Ovary (tissue), 9 donors: ENCODE measurements around the gene HNRNPK. TPM values are rescaled to one million over a fixed set of nuclear protein-coding genes. Genes with fewer than 3 reads are reported as not detected.

Experiments
- DNase-seq, 5 donors: peaks; one replicate each; pipeline ENCODE4 v3.0.0-alpha.2; 2019 to 2020
- H3K27ac ChIP-seq, 2 donors: fragments of 200-600 bp; one replicate each; pipeline versions ENCODE4 v1.5.1 to v1.8.0; 2019 to 2022
- H3K27me3 ChIP-seq: fragments of 200-600 bp; one replicate; pipeline ENCODE4 v1.8.0; 2022
- H3K36me3 ChIP-seq: fragments of 200-600 bp; sonication (generic); one replicate; pipeline ENCODE4 v1.5.1; 2019
- H3K4me1 ChIP-seq: one replicate; pipeline ENCODE4 v1.8.1; 2013; ENCODE audit warnings: mild to moderate bottlenecking, moderate library complexity; ENCODE audit not compliant: insufficient read depth
- H3K4me3 ChIP-seq: fragments of 200-600 bp; sonication (generic); one replicate; pipeline ENCODE4 v1.5.1; 2017
- H3K9me3 ChIP-seq, 2 donors: fragments of 200-600 bp in 1 of 2; sonication (generic) in 1 of 2; one replicate each; pipeline versions ENCODE4 v1.5.1 to v1.8.1; 2013 to 2019; ENCODE audit warnings: mild to moderate bottlenecking in 1 of 2, moderate library complexity in 1 of 2
- CTCF ChIP-seq, 3 donors: fragments of 450-650 bp in 2 of 3; fragments of 200-600 bp in 1 of 3; IDR thresholded peaks; one replicate each; pipeline versions ENCODE4 v1.5.1 to v1.8.0; 2016 to 2022; ENCODE audit warnings: antibody characterized with exemption in 3 of 3, mild to moderate bottlenecking in 1 of 3
- EP300 ChIP-seq: sonication (generic); formaldehyde crosslinking; IDR thresholded peaks from one replicate; pipeline ENCODE4 v1.6.1; 2017; ENCODE audit warnings: antibody characterized with exemption
- POLR2A ChIP-seq: fragments of 450-650 bp; IDR thresholded peaks from one replicate; pipeline ENCODE4 v1.6.1; 2017; ENCODE audit warnings: antibody characterized with exemption, mild to moderate bottlenecking, moderate library complexity
- WGBS, 3 donors: extraction: QIAGEN DNeasy Blood & Tissue Kit in 1 of 3; methylation state at CpG; one replicate each; pipeline versions ENCODE4 v1.1.5 to v1.1.7; 2013 to 2017; 5-methylcytosine and 5-hydroxymethylcytosine counted together
- intact Hi-C, 4 donors: fragments of 100-400 bp; cut with DNase I; formaldehyde crosslinking; loops; one replicate each; pipeline versions ENCODE4 v1.11.0 to v1.15.1; 2022 to 2023
- polyA plus RNA-seq, 2 donors: library from polyadenylated mRNA; stranded (reverse); fragments of 200-250 nt in 1 of 2; fragments of 350-450 nt in 1 of 2; fragmentation: Illumina TruSeq in 1 of 2; extraction: RNeasy Lipid Tissue Mini Kit (QIAGEN cat#74804) in 1 of 2; gene quantifications; one replicate each; pipeline ENCODE4 v1.2.3, GENCODE V29; 2013 to 2014
- total RNA-seq, 7 donors: library from RNA; depleted of rRNA in 2 of 7; stranded (reverse); fragments of >200 nt in 2 of 7; fragmentation: NEBNext Ultra II Directional in 3 of 7; extraction: Animal tissue kit (Norgen Biotek cat#: 25700) in 3 of 7; gene quantifications; one replicate each; pipeline versions ENCODE4 v1.1.0 to v1.2.4, GENCODE V29; 2016 to 2023
- donor health status: DM: no; HTN: no; CAD: no; lungs with moderate emphysema.
- donor health status: DM: no; HTN: no; CAD: no.
- donor health status: Bipolar disorder and iron deficiency.
- donor health status: DM: yes; HTN: yes; CAD: no.
- donor health status: DM: no; HTN: no; CAD: no.
- donor health status: DM: yes; HTN: yes; CAD: no.

Gene HNRNPK
- total and polyA plus RNA-seq, 9 donors: 302 to 646 (median 485) TPM

GRCh38 chr9:83971485-83971884 lies 8.5 kb downstream of the HNRNPK start:
- Histone ChIP-seq H3K27me3 (no peaks in the 10 kb centered on the region), H3K4me3 (no peak overlapping the region), H3K4me1 (peaks cover 4% of the 10 kb centered on the region), H3K36me3 (no peaks in the 10 kb centered on the region), H3K9me3 (no peaks in the 10 kb centered on the region), H3K27ac (no peak overlapping the region)
- no peak for DNase-seq
- 60 to 71% (median 65%) methylated on average over 6 of the region's 6 CpGs for WGBS, 3 donors
- no peak for TF ChIP-seq EP300
- TF ChIP-seq POLR2A: no peak
- no peak for TF ChIP-seq CTCF (IDR thresholded peaks at IDR 0.05)
- intact Hi-C loops: loop anchor here in 1 of 4 donors (10.0 kb wide), 1 partner anchor 47 kb away; the partner anchor contains the start of gene KIF27

- Histone ChIP-seq H3K27ac (no peak overlapping the region), H3K4me3 (no peak overlapping the region), H3K36me3 (no peaks in the 10 kb centered on the region), H3K9me3 (no peaks in the 10 kb centered on the region), H3K4me1 (peaks cover 3% of the 10 kb centered on the region), H3K27me3 (no peaks in the 10 kb centered on the region)
- no peak for TF ChIP-seq POLR2A
- TF ChIP-seq CTCF (IDR thresholded peaks at IDR 0.05): no peak
- TF ChIP-seq EP300: no peak
- 56 to 64% (median 57%) methylated on average over 3 of the region's 3 CpGs for WGBS, 3 donors
- intact Hi-C loops: loop anchor here in 1 of 4 donors (10.0 kb wide), 1 partner anchor 45 kb away; the partner anchor contains the start of gene KIF27
- DNase-seq: no peak
These were observed 10.4 kb downstream of the HNRNPK start for GRCh38 chr9:83969602-83970001.

- no peak for TF ChIP-seq CTCF (IDR thresholded peaks at IDR 0.05)
- no peak for TF ChIP-seq EP300
- TF ChIP-seq POLR2A: no peak
- no peak for DNase-seq
- Histone ChIP-seq H3K27me3 (no peaks in the 10 kb centered on the region), H3K36me3 (no peaks in the 10 kb centered on the region), H3K27ac (no peak overlapping the region), H3K4me3 (no peak overlapping the region), H3K4me1 (peaks cover 3% of the 10 kb centered on the region), H3K9me3 (no peaks in the 10 kb centered on the region)
- WGBS, 3 donors: 75 to 82% (median 77%) methylated on average over 1 of the region's 1 CpG
- intact Hi-C loops: no loop called here
These were observed 12.9 kb downstream of the HNRNPK start for GRCh38 chr9:83967073-83967472.

- WGBS, 3 donors: 70 to 74% (median 72%) methylated on average over 8 of the region's 8 CpGs
- H3K9me3 ChIP-seq: no peaks in the 10 kb centered on the region
- no peak overlapping the region for H3K27ac ChIP-seq
- no peaks in the 10 kb centered on the region for H3K36me3 ChIP-seq
- no peaks in the 10 kb centered on the region for H3K27me3 ChIP-seq
- H3K4me3 ChIP-seq: no peak overlapping the region
- intact Hi-C loops: no loop called here
- TF ChIP-seq EP300 (no peak), POLR2A (no peak), CTCF (IDR thresholded peaks at IDR 0.05) (no peak)
- no peak for DNase-seq
- H3K4me1 ChIP-seq: peaks cover 3% of the 10 kb centered on the region
These were observed 13.8 kb downstream of the HNRNPK start for GRCh38 chr9:83966209-83966582.
